Measurements from ENCODE around the gene USP24. TPM values are rescaled to one million over a fixed set of nuclear protein-coding genes. Genes with fewer than 3 reads are reported as not detected.
"Not testable (repeated sequence)": the region's sequence is repeated elsewhere in the genome, so short reads cannot be mapped to it uniquely, and the experiment has no call there.

Gene USP24
- polyA plus RNA-seq, 1 donor = 38.4 TPM

GRCh38 chr1:55229726-55230125, 14.6 kb upstream of the USP24 start:
- DNase-seq (ENCODE audit: low read depth) = not testable (repeated sequence)

DNA sequence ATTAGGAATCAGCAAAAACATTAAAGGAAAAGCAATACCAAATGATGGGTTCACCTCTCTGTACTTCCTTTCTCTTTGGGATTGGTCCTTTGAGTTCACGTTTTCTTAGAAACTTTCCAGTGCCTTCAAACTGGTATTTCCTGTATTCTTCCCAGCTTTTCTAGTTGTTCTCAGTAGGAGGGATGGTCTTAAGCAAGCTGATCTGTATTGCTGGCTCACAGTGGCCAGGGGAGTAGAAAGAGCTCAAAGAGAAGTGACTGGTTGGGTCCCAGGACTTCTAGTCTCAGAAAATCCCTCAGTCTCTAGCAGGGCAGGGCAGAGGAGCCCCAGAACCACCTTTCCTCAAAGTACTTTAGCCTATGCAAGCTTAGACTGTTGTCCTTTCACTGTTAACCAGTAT, 10.1 kb upstream of the USP24 start:
- no peak for DNase-seq (ENCODE audit: low read depth)

GRCh38 chr1:55224729-55225128, 9.6 kb upstream of the USP24 start:
- no peak for DNase-seq (ENCODE audit: low read depth)

DNA sequence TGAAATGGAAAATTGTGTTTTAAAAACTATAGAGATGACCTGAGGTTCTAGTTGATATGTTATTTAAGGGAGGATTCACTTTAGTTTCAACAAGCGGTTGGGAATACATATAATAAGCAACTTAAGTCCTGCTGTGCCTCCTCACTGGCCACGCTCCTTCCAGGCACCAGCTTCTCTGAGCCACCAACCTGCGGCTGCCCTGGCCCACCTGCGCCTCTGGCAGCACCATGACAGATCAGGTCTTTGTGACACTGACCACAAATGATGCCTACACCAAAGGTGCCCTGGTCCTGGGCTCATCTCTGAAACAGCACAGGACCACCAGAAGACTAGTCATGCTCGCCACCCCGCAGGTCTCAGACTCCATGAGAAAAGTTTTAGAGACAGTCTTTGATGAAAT, 7.0 kb upstream of the USP24 start:
- DNase-seq (ENCODE audit: low read depth) = no peak

- DNase-seq (ENCODE audit: low read depth) = no peak
These were observed 2.2 kb upstream of the USP24 start for GRCh38 chr1:55217226-55217986.

GRCh38 chr1:55216096-55216495, 932 bp upstream of the USP24 start:
- no peak for DNase-seq (ENCODE audit: low read depth)

GRCh38 chr1:55214934-55215193, 300 bp downstream of the USP24 start:
- no peak for DNase-seq (ENCODE audit: low read depth)

DNA sequence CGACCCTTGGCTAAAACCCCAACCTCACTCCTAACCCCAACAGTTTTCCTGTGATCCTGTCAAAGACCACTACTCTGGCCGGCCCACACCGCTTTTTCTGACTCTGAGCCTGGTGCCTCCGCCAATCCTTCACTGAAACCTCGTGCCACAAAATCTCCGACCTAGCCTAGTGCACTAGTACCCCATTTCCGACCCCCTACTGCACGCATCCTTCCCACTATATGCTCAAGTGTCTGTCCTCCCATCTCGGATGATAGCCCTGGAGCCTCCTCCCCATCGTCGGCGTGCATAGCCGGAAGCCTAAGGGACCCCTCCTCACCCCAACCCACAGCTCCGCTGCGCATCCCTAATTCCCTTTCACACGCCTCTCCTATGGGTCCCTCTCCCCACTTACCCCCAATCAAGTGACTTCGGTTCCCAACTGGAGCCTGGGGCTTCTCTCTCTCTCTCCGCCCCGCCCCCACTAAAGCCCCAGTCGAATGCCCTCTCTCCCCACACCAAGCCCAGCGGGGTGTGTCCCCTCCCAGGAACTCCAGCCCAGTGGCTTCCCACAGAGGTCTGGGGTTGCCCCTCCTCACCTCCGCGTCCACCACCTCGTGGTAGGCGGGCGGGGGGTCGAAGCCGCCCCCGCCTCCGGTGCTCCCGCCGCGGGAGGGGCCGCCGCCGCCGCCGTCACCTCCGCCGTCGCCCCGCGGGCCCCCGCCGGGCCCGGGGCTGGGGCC, 791 bp downstream of the USP24 start:
- DNase-seq (ENCODE audit: low read depth) = no peak

DNA sequence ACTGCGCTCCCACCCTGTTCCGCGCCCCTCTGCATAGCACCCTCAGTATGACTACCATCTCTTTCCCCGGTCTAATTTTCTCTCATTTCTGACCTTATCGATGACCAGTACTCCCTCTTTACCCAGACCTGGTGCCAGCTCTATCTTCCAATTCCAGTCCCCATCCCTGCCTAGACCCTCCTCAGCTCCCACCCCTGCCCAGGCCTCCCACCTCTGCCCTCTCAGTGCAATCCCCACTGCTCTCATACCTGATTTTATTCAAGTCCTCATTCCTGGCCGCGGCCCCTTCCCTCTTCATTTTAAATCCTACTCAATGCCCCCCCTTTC, 1.3 kb downstream of the USP24 start:
- no peak for DNase-seq (ENCODE audit: low read depth)

- DNase-seq (ENCODE audit: low read depth) = no peak
These were observed 1.8 kb downstream of the USP24 start for GRCh38 chr1:55213151-55213884.

GRCh38 chr1:55212349-55213150, 2.6 kb downstream of the USP24 start:
- no peak for DNase-seq (ENCODE audit: low read depth)

DNA sequence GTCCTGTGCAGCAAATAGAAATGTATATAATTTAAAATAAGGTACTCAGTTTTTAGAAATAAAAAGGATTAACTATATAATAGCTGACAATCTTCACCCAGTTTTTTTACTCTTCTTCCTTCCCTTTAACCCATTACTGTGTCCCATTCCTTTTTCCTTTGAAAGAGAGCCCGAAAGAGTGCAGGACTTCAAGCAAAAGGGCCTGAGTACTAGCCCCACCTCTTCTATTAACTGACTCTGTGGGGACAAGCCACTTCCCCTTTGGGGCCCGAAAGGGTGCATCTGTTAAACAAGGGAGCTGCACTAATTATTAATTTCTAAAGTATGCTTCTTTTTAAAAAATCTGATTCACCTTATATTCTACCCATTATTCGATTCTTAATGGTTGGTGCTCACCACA, 3.3 kb downstream of the USP24 start:
- no peak for DNase-seq (ENCODE audit: low read depth)

DNA sequence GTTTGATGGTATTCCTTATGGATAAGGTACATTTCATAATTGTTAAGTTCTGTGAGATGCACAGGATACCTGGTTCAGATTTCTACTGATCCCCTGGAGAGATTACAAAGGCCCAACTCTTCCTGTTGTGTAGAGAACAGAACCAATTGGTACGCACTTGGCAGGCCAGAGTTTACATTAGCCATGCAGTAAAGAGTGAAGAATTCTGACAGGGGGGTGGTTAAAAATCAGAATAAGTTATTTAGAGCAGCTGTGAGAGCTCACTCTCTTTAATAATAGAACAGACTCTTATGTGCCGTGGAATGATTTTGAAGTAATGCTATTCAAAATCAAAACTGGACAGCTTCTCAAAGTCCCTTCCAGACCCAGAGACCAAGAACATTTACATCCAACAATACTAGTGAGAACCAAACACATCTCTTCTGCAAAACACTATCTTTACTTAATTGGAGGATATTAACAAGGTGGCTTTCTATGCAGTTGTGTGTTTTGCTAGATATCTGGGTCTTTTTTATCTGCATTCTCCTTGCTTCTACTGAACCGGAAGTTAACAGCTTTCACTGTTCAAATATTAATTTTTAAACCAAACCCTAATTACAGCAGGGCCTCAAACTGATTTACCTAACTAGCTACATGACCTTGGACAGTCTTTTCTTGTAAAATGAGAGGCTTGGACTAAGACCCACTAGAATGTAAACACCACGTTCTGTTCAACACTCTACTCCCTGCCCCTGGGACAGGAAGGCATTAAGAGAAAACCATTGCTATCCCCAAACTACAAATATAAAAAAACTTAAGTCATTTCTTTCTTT, 4.0 kb downstream of the USP24 start:
- DNase-seq (ENCODE audit: low read depth) = no peak

GRCh38 chr1:55209247-55209646, 5.9 kb downstream of the USP24 start:
- no peak for DNase-seq (ENCODE audit: low read depth)

DNA sequence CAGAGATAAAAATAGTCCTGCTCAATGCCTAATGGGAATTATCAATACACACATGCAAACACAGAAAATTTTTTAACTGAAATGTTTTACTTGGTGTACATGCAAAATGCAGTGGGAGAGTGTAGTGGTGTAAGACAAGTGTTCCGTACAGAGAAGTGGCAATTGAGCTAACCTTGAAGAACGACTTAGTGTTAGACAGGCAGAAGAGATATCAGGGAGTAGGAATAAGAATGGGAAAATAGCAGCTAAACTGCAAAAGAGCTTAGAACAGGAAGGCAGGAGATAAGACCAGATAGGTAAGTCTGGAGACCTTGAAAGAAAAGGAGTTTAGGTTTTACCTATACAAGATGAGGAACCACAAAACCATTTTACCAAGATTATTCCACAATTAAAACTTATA, 9.0 kb downstream of the USP24 start:
- no peak for DNase-seq (ENCODE audit: low read depth)

DNA sequence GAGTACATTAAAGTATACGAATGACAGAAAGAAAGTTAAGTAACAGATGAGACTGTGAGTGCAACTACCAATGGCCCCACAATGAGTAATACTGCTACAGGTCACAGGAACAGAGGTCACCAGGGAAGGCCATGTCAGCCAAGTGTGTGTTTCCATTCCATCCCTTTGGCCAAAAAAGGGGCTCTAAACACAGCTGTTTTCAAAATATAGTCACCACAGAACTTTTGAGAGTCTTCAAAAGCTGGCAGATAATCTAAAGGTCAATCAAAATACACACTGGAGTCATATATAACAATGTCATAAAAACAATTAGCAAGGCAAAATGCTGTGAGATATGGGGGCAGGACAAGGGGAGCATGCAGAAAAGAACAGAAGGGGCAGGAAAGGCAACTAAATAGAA, 10.2 kb downstream of the USP24 start:
- no peak for DNase-seq (ENCODE audit: low read depth)

DNA sequence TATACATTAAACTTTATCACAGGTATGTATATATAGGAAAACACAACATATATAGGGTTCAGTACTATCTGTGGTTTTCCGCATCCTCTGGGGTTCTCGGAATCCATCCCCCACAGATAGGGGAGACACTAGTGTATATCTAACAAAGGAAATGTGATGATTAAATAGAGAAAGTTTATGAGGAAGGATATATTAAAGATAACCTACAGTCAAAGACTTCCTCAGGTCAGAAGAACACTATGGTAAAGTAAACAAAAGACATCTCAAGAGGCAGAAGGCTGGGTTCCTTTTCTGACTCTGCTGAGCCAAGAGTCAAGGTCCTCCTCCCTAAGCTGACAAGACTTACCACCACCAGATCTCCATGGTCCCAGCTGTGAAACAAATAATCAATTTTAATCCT, 12.1 kb downstream of the USP24 start:
- DNase-seq (ENCODE audit: low read depth) = no peak

GRCh38 chr1:55200667-55201066, 14.5 kb downstream of the USP24 start:
- DNase-seq (ENCODE audit: low read depth) = no peak

DNA sequence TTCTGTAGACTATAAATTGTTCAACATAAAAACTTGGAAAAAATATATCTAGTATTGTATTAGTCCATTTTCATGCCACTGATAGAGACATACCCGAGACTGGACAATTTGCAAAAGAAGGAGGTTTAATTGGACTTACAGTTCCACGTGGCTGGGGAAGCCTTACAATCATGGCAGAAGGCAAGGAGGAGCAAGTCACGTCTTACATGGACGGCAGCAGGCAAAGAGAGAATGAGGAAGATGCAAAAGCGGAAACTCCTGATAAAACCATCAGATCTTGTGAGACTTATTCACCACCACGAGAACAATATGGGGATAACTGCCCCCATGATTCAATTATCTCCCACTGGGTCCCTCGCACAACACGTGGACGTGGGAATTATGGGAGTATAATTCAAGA, 15.4 kb downstream of the USP24 start:
- DNase-seq (ENCODE audit: low read depth) = not testable (repeated sequence)

DNA sequence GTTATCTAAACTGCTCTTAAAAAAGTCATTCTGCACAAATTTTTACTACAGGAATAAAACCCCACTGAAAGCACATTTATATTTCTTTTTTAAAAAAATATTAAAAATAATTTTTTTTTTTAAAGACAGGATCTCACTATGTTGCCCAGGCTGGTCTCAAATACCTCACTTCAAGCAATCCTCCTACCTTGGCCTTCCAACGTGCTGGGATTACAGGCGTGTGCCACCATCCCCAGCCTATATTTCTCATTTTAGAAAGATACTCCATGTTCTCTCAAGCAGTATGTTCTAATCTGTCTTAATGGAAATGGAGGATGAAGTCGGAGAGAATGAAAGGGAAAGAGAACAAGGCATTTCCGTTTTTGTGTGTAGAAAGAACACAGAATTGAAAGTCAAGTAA, 17.1 kb downstream of the USP24 start:
- DNase-seq (ENCODE audit: low read depth) = no peak

DNA sequence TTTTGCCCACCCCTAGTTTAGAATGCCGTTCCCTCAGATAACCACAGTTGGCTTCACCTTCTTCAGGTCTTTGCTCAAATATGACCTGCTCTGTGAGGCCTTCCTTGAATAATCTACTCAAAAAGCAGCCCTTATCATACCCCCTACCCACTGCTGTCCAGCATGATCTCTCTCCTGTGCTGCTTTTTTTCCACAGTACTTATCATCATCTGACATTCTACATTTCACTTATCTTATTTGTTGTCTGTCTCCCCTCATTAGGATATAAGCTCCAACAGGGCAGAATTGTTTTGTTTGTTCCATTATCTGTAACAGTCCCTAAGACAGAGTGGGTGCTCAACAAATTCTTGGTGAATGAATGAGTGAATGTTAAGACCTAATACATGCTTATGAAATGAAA, 18.1 kb downstream of the USP24 start:
- DNase-seq (ENCODE audit: low read depth) = no peak

Measured in forelimb muscle (tissue), 1 donor.